ENCODE measurements around the gene EPS15.

- TF ChIP-seq CTCF (IDR thresholded peaks at IDR 0.05) (no peak), EZH2 (IDR thresholded peaks at IDR 0.05) (no peak), EZH2phosphoT487 (IDR thresholded peaks at IDR 0.05) (no peak)
Observed at GRCh38 chr1:51314974-51315373, 204.1 kb downstream of the EPS15 start.

All from neural progenitor cell (in vitro differentiated cells).